Measurements from ENCODE around the gene PLEKHH2. TPM values are rescaled to one million over a fixed set of nuclear protein-coding genes. Genes with fewer than 3 reads are reported as not detected.
A peak's percentile ranks its signal among the peaks of the same experiment; 100 is the strongest.

Gene PLEKHH2
- total RNA-seq, 4 donors from 2014 or later: 3.3 to 158 (median 22.6) TPM

GRCh38 chr2:43790147-43790546, 153.1 kb downstream of the PLEKHH2 start:
- DNase-seq: no peak
- Histone ChIP-seq H3K4me1 (no peaks in the 10 kb centered on the region), H3K27ac (peak overlapping the region in 1 of 4 donors; percentile 36), H3K36me3 (no peaks in the 10 kb centered on the region), H3K9me3 (no peaks in the 10 kb centered on the region), H3K27me3 (no peaks in the 10 kb centered on the region), H3K4me3 (no peak overlapping the region)
- TF ChIP-seq CTCF (IDR thresholded peaks at IDR 0.05) (no peak), POLR2A (IDR thresholded peaks at IDR 0.05) (no peak)

GRCh38 chr2:43791035-43791765, 154.1 kb downstream of the PLEKHH2 start:
- H3K36me3 ChIP-seq: no peaks in the 10 kb centered on the region
- no peaks in the 10 kb centered on the region for H3K4me1 ChIP-seq
- no peak overlapping the region for H3K4me3 ChIP-seq
- DNase-seq: no peak
- TF ChIP-seq POLR2A (IDR thresholded peaks at IDR 0.05) (no peak), CTCF (IDR thresholded peaks at IDR 0.05) (no peak)
- no peaks in the 10 kb centered on the region for H3K9me3 ChIP-seq
- no peaks in the 10 kb centered on the region for H3K27me3 ChIP-seq
- H3K27ac ChIP-seq: peak overlapping the region in 1 of 4 donors; percentile 36

GRCh38 chr2:43792653-43793052, 155.6 kb downstream of the PLEKHH2 start:
- DNase-seq: no peak
- Histone ChIP-seq H3K36me3 (peaks cover 0 to 5% (median 0%) of the 10 kb centered on the region in 3 donors), H3K9me3 (no peaks in the 10 kb centered on the region), H3K4me3 (no peak overlapping the region), H3K27me3 (no peaks in the 10 kb centered on the region), H3K4me1 (no peaks in the 10 kb centered on the region), H3K27ac (no peak overlapping the region)
- no peak for TF ChIP-seq POLR2A (IDR thresholded peaks at IDR 0.05)
- TF ChIP-seq CTCF (IDR thresholded peaks at IDR 0.05): no peak

- Histone ChIP-seq H3K9me3 (no peaks in the 10 kb centered on the region), H3K4me1 (no peaks in the 10 kb centered on the region), H3K27me3 (no peaks in the 10 kb centered on the region), H3K4me3 (no peak overlapping the region), H3K27ac (no peak overlapping the region), H3K36me3 (peaks cover 0 to 5% (median 0%) of the 10 kb centered on the region in 3 donors)
- TF ChIP-seq CTCF (IDR thresholded peaks at IDR 0.05) (no peak), POLR2A (IDR thresholded peaks at IDR 0.05) (no peak)
- DNase-seq: no peak
Measured at GRCh38 chr2:43794956-43795355, 157.9 kb downstream of the PLEKHH2 start.

GRCh38 chr2:43796206-43796605, 159.1 kb downstream of the PLEKHH2 start:
- DNase-seq: no peak
- H3K36me3 ChIP-seq: peaks cover 0 to 5% (median 0%) of the 10 kb centered on the region in 3 donors
- H3K27me3 ChIP-seq: no peaks in the 10 kb centered on the region
- TF ChIP-seq CTCF (IDR thresholded peaks at IDR 0.05) (no peak), POLR2A (IDR thresholded peaks at IDR 0.05) (no peak)
- H3K4me1 ChIP-seq: no peaks in the 10 kb centered on the region
- H3K9me3 ChIP-seq: no peaks in the 10 kb centered on the region
- no peak overlapping the region for H3K4me3 ChIP-seq
- H3K27ac ChIP-seq: no peak overlapping the region

All from Peyer's patch (tissue), 4 donors.